ENCODE data around the gene HIPK2.

The HIPK2 gene

GRCh38 chr7:139782932-139783331, 5.1 kb upstream of the HIPK2 start:
- DNase-seq = no peak

GRCh38 chr7:139777133-139777891, 486 bp downstream of the HIPK2 start:
- DNase-seq = peak; percentile 57

GRCh38 chr7:139776486-139777132, 1.2 kb downstream of the HIPK2 start:
- DNase-seq = no peak

- DNase-seq = peak; percentile 72
These were observed 1.9 kb downstream of the HIPK2 start for GRCh38 chr7:139775829-139776266.

- no peak for DNase-seq
These were observed 3.4 kb downstream of the HIPK2 start for GRCh38 chr7:139774376-139774775.

- no peak for DNase-seq
These were observed 4.4 kb downstream of the HIPK2 start for GRCh38 chr7:139773371-139773770.

- DNase-seq = no peak
These were observed 4.9 kb downstream of the HIPK2 start for GRCh38 chr7:139772873-139773272.

- DNase-seq = no peak
These were observed 5.7 kb downstream of the HIPK2 start for GRCh38 chr7:139772115-139772514.

GRCh38 chr7:139771001-139771956, 6.5 kb downstream of the HIPK2 start:
- DNase-seq = no peak

- DNase-seq = no peak
These were observed 8.0 kb downstream of the HIPK2 start for GRCh38 chr7:139769761-139770160.

- DNase-seq = no peak
These were observed 8.7 kb downstream of the HIPK2 start for GRCh38 chr7:139769066-139769465.

GRCh38 chr7:139768249-139768824, 9.5 kb downstream of the HIPK2 start:
- DNase-seq = no peak

- DNase-seq = no peak
These were observed 10.2 kb downstream of the HIPK2 start for GRCh38 chr7:139767561-139767982.

GRCh38 chr7:139765143-139765542, 12.7 kb downstream of the HIPK2 start:
- no peak for DNase-seq

- DNase-seq = no peak
These were observed 14.5 kb downstream of the HIPK2 start for GRCh38 chr7:139763330-139763729.

- DNase-seq = no peak
These were observed 14.9 kb downstream of the HIPK2 start for GRCh38 chr7:139762886-139763285.

- DNase-seq = no peak
These were observed 19.4 kb downstream of the HIPK2 start for GRCh38 chr7:139758388-139758787.

GRCh38 chr7:139757968-139758367, 19.8 kb downstream of the HIPK2 start:
- DNase-seq = no peak

GRCh38 chr7:139753693-139754111, 24.1 kb downstream of the HIPK2 start:
- DNase-seq = no peak

GRCh38 chr7:139753081-139753692, 24.6 kb downstream of the HIPK2 start:
- no peak for DNase-seq

- no peak for DNase-seq
These were observed 25.2 kb downstream of the HIPK2 start for GRCh38 chr7:139752604-139753003.

GRCh38 chr7:139752148-139752547, 25.6 kb downstream of the HIPK2 start:
- no peak for DNase-seq
